Left renal cortex interstitium (tissue), 4 donors: ENCODE measurements around the gene KRT79. TPM values are rescaled to one million over a fixed set of nuclear protein-coding genes. Genes with fewer than 3 reads are reported as not detected.

Source experiments
- DNase-seq, 4 donors: peaks; one replicate each; pipeline ENCODE4 v3.0.0-alpha.2; 2013; ENCODE audit warnings: low read depth in 4 of 4, low spot score in 2 of 4, missing footprints in 1 of 4
- polyA plus RNA-seq, 4 donors: library from polyadenylated mRNA; unstranded; fragments of 120-200 nt; gene quantifications; one replicate each; pipeline ENCODE4 v1.2.1, GENCODE V29; 2013; ENCODE audit not compliant: insufficient read length in 4 of 4

KRT79 gene
- polyA plus RNA-seq, 4 donors = not detected

- DNase-seq = no peak
These were observed 24.9 kb downstream of the KRT79 start for GRCh38 chr12:52809166-52809565.

GRCh38 chr12:52808573-52809160, 25.4 kb downstream of the KRT79 start:
- no peak for DNase-seq

GRCh38 chr12:52807544-52808470, 26.3 kb downstream of the KRT79 start:
- DNase-seq = no peak

- DNase-seq = no peak
These were observed 27.1 kb downstream of the KRT79 start for GRCh38 chr12:52806821-52807543.

GRCh38 chr12:52806169-52806811, 27.8 kb downstream of the KRT79 start:
- no peak for DNase-seq

GRCh38 chr12:52805739-52806138, 28.4 kb downstream of the KRT79 start:
- no peak for DNase-seq

GRCh38 chr12:52805000-52805399, 29.1 kb downstream of the KRT79 start:
- no peak for DNase-seq

GRCh38 chr12:52802442-52802841, 31.7 kb downstream of the KRT79 start:
- DNase-seq = no peak

GRCh38 chr12:52801773-52802172, 32.3 kb downstream of the KRT79 start:
- no peak for DNase-seq

GRCh38 chr12:52800259-52800917, 33.7 kb downstream of the KRT79 start:
- DNase-seq = no peak

GRCh38 chr12:52799505-52800211, 34.5 kb downstream of the KRT79 start:
- no peak for DNase-seq

- no peak for DNase-seq
These were observed 35.2 kb downstream of the KRT79 start for GRCh38 chr12:52798671-52799504.

- DNase-seq = no peak
These were observed 36.0 kb downstream of the KRT79 start for GRCh38 chr12:52798003-52798670.

- DNase-seq = no peak
These were observed 36.6 kb downstream of the KRT79 start for GRCh38 chr12:52797529-52797894.

- no peak for DNase-seq
These were observed 37.1 kb downstream of the KRT79 start for GRCh38 chr12:52796839-52797528.

- no peak for DNase-seq
These were observed 37.7 kb downstream of the KRT79 start for GRCh38 chr12:52796429-52796794.

GRCh38 chr12:52795694-52796428, 38.2 kb downstream of the KRT79 start, which contains the start of gene KRT3:
TSS of gene KRT3 (minus strand) at chr12:52796117. CDS start at chr12:52796042, 75 bp downstream.
- DNase-seq = no peak
